Panc1 (cell line): Measurements from ENCODE around the gene CD83. TPM values are rescaled to one million over a fixed set of nuclear protein-coding genes. Genes with fewer than 3 reads are reported as not detected.

Experiments
- ATAC-seq: fragments of 200-7000 bp; cut with Tn5 transposase; 2 replicates; pipeline ENCODE4 v1.9.1; 2020; ENCODE audit warnings: mild to moderate bottlenecking, moderate library complexity
- BruUV-seq: library from RNA; stranded (reverse); fragments of 400-500 nt; replicated peaks from 2 replicates; lab custom pipeline; 2021; lab: Mats Ljungman, UMichigan
- CTCF ChIA-PET: fragments of 300-600 bp; sonication (Branson Sonifier 250); formaldehyde crosslinking; loops from one replicate; lab custom pipeline; 2022; ENCODE audit warnings: antibody characterized with exemption; lab: Charles Lee
- POLR2A ChIA-PET: fragments of 300-600 bp; sonication (Branson Sonifier 250); formaldehyde crosslinking; loops from one replicate; lab custom pipeline; 2022; ENCODE audit warnings: antibody characterized with exemption; lab: Charles Lee
- DNase-seq: peaks from one replicate; pipeline ENCODE4 v3.0.0-alpha.2; 2010; ENCODE audit warnings: low read depth, low spot score
- H3K27ac ChIP-seq: 2 replicates; pipeline ENCODE4 v1.5.1; 2011; ENCODE audit warnings: mild to moderate bottlenecking, low read length, inconsistent platforms
- H3K27me3 ChIP-seq: fragments of 200-500 bp; sonication (Bioruptor generic); 2 replicates; pipeline ENCODE4 v1.6.0; 2014; ENCODE audit warnings: low read length, inconsistent platforms; ENCODE audit not compliant: control insufficient read depth, insufficient read depth
- H3K36me3 ChIP-seq: fragments of 200-500 bp; sonication (Bioruptor generic); 2 replicates; pipeline ENCODE4 v1.5.1; 2014; ENCODE audit warnings: inconsistent platforms, mild to moderate bottlenecking, low read length, moderate library complexity; ENCODE audit not compliant: control insufficient read depth, insufficient read depth
- H3K4me1 ChIP-seq: 2 replicates; pipeline ENCODE4 v1.5.1; 2011; ENCODE audit warnings: inconsistent platforms, mild to moderate bottlenecking, low read length, moderate library complexity; ENCODE audit not compliant: control insufficient read depth, insufficient read depth
- H3K4me3 ChIP-seq, 2 experiments: 2 replicates each; pipeline ENCODE4 v1.5.1; 2011 to 2012; ENCODE audit warnings: low read depth in 2 of 2, low read length in 2 of 2, mild to moderate bottlenecking in 2 of 2, inconsistent platforms in 1 of 2, moderate library complexity in 1 of 2
- H3K9me3 ChIP-seq: fragments of 200-500 bp; sonication (Bioruptor generic); 2 replicates; pipeline ENCODE4 v1.5.1; 2014; ENCODE audit warnings: low read depth, mild to moderate bottlenecking, inconsistent platforms, low read length, moderate library complexity; ENCODE audit not compliant: control insufficient read depth, insufficient read depth
- POLR2AphosphoS5 ChIP-seq: IDR thresholded peaks from 2 replicates; pipeline ENCODE4 v1.6.1; 2012; ENCODE audit warnings: mild to moderate bottlenecking, low read depth, low read length, moderate library complexity
- REST ChIP-seq, 2 experiments: IDR thresholded peaks; 2 replicates each; pipeline ENCODE4 v1.6.1; 2011 to 2012; ENCODE audit warnings: low read depth in 2 of 2, control low read depth in 1 of 2, low read length in 1 of 2, mild to moderate bottlenecking in 1 of 2, moderate library complexity in 1 of 2; ENCODE audit not compliant: insufficient read depth in 1 of 2
- SIN3A ChIP-seq: IDR thresholded peaks from 2 replicates; pipeline ENCODE4 v1.6.1; 2012; ENCODE audit warnings: low read depth, mild to moderate bottlenecking, low read length, moderate library complexity, borderline replicate concordance; ENCODE audit not compliant: insufficient read depth
- TCF7L2 ChIP-seq: IDR thresholded peaks from 2 replicates; pipeline ENCODE4 v1.6.1; 2011; ENCODE audit warnings: mild to moderate bottlenecking, low read depth, low read length, inconsistent platforms
- in situ Hi-C: cut with HindIII; loops from 2 replicates; pipeline ENCODE4 v1.10.0; 2016; ENCODE audit warnings: low sequenced_read_pairs, low pct_unique_long_range_greater_than_20kb
- intact Hi-C: fragments of 100-400 bp; cut with micrococcal nuclease; formaldehyde crosslinking; loops from one replicate; pipeline ENCODE4 v1.10.0; 2022; ENCODE audit not compliant: unreplicated experiment
- total RNA-seq: library from RNA; stranded (reverse); gene quantifications from one replicate; pipeline ENCODE4 v1.2.1, GENCODE V29; 2021; ENCODE audit not compliant: unreplicated experiment
- TF ChIP-seq, protein P1 (sequence below): fragments of 450-650 bp; IDR thresholded peaks from 2 replicates; pipeline ENCODE4 v1.5.1; 2017; ENCODE audit warnings: mild to moderate bottlenecking

CD83 gene
- total RNA-seq, 1 experiment from 2014 or later, result 5.3 TPM

DNA sequence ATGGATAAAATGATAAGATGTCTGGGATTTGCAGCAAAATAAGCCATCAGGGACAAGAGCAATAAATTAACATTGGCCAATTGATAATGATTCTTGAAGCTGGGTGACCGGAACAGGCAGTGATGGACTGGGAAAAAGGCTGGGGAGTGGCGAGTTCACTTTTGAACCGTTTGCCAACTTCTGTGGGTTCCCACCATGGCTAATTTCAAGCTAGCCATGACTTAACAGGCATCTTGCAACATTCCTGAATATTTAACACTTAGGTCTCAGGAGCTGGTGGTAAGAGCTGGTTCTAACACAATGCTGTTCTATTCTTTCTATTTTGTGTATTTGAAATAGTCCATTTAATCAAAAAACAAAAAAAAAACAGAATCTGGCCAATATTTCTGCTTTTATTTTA is 37.6 kb upstream of the CD83 start:
- BruUV-seq, result no TSS peak
- POLR2A ChIA-PET, result no interaction called here
- in situ Hi-C loops, result no loop called here
- Histone ChIP-seq H3K27ac (no peak overlapping the region), H3K27me3 (no peaks in the 10 kb centered on the region), H3K36me3 (no peaks in the 10 kb centered on the region), H3K4me1 (peaks cover under 1% of the 10 kb centered on the region), H3K9me3 (no peaks in the 10 kb centered on the region), H3K4me3 (no peak overlapping the region)
- intact Hi-C loops, result no loop called here
- DNase-seq (no peak), ATAC-seq (no peak)
- no peak for TF ChIP-seq POLR2AphosphoS5
- no peak for TF ChIP-seq SIN3A
- TF ChIP-seq REST (IDR thresholded peaks at IDR 0.05; ENCODE audit: insufficient read depth in 1 of 2, low read depth in 2 of 2, low read length in 1 of 2), result no peak
- no peak for TF ChIP-seq TCF7L2
- TF ChIP-seq, protein P1, sequence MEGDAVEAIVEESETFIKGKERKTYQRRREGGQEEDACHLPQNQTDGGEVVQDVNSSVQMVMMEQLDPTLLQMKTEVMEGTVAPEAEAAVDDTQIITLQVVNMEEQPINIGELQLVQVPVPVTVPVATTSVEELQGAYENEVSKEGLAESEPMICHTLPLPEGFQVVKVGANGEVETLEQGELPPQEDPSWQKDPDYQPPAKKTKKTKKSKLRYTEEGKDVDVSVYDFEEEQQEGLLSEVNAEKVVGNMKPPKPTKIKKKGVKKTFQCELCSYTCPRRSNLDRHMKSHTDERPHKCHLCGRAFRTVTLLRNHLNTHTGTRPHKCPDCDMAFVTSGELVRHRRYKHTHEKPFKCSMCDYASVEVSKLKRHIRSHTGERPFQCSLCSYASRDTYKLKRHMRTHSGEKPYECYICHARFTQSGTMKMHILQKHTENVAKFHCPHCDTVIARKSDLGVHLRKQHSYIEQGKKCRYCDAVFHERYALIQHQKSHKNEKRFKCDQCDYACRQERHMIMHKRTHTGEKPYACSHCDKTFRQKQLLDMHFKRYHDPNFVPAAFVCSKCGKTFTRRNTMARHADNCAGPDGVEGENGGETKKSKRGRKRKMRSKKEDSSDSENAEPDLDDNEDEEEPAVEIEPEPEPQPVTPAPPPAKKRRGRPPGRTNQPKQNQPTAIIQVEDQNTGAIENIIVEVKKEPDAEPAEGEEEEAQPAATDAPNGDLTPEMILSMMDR, result no peak
- CTCF ChIA-PET, result interaction anchor here (0.7 kb wide), 1 partner anchor 178 kb away, joined by 4 read pairs; no protein-coding TSS in a partner anchor

- no TSS peak for BruUV-seq
- CTCF ChIA-PET, result no interaction called here
These were observed 36.4 kb upstream of the CD83 start for GRCh38 chr6:14081126-14081525.

More at GRCh38 chr6:14081126-14081525, 36.4 kb upstream of the CD83 start:
- no peaks in the 10 kb centered on the region for H3K9me3 ChIP-seq
- no peaks in the 10 kb centered on the region for H3K36me3 ChIP-seq
- H3K27ac ChIP-seq, result no peak overlapping the region
- TF ChIP-seq, protein P1, result no peak
- TF ChIP-seq TCF7L2, result no peak
- no peak for TF ChIP-seq SIN3A
- TF ChIP-seq REST (IDR thresholded peaks at IDR 0.05; ENCODE audit: insufficient read depth in 1 of 2, low read depth in 2 of 2, low read length in 1 of 2), result no peak
- TF ChIP-seq POLR2AphosphoS5, result no peak
- H3K27me3 ChIP-seq, result no peaks in the 10 kb centered on the region
- intact Hi-C loops, result no loop called here
- H3K4me1 ChIP-seq, result no peaks in the 10 kb centered on the region
- POLR2A ChIA-PET, result no interaction called here
- in situ Hi-C loops, result no loop called here
- no peak for ATAC-seq
- no peak for DNase-seq
- H3K4me3 ChIP-seq, result no peak overlapping the region
